GM18873 (cell line): ENCODE data around the gene HPCA.

ENCODE experiments used
- ATAC-seq: cut with Tn5 transposase; IDR thresholded peaks from one replicate; pipeline ENCODE4 v1.9.1; 2021; ENCODE audit warnings: mild to moderate bottlenecking, moderate library complexity, moderate number of reproducible peaks; ENCODE audit not compliant: unreplicated experiment, low FRiP score

The HPCA gene

DNA sequence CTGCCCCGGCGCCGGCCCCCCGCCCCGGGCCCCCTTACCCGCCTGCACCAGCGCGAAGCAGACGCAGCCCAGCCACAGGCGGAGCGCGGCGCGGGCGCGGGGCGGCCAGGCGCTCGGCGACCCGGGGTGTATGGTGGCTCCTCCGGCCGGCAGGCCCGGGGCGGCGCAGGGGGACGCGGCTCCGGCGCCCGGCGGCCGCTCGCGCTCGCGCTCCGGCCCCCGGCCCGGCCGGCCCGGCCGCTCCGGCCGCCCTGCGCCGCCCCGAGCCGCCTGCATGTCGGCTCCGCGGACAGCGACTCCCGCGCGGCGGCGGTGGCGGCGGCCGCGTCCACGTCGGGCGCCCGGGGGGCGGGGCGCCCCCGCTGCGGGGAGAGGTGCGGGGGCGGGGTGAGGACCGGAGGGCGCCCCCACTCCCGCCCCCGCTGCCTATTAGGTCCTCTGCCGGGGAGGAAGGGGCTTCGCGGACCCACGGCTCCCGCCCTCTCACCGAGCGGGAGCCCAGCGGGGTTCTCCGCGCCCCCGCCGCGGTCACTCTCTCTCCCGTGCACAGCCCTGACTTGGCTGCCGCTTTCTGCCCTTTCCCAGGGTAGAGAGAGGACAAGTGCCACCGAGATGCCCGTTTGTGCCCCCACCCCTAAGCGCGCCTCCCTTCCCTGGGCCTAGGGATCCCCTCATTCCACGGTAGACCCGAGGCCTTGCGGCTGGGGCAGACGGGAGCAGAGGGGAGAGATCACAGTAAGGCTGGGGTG lies 15.5 kb upstream of the HPCA start, which contains the start of gene FNDC5:
Gene FNDC5 (minus strand): TSS at position 298 of the 749 bp plus-strand sequence.
- no peak for ATAC-seq

DNA sequence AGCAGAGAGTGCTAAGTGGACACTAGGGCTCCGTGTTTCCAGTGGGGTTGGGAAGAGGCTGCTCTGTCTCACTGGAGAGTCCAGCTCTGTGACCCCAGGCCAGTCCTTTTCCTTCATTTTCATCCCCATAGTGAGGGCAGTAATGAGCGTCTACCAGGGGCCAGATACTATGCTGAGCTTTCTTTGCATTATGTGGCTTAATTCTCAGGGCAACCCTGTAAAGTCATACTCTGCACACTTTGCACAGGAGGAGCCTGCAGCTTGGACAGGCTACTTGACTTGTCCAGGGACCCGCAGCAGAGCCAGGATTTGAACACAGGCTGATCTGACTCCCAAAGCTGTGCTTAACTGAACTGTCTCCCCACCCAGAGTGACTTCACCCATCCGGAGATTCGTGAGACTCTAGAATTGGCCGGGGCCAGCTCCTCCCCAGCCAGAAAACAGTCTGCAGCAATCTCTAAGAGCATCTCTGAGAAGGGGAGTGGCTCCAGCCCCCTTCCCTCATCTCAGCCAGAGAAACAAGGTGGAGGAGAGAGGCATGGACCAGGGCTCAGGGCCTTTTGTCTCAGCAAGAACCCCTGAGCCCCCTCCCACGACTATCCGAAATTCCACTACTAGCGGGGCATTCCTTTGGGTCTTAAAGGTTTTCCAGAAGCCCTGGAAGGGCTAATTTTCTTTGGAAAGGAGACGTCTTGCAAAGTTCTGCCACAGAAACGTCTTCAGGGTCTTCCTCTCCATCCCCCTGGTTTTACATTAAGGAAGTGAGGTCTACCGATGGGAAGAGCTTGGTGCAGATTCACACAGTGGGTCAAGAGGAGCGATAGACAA lies 14.7 kb upstream of the HPCA start:
- no peak for ATAC-seq

DNA sequence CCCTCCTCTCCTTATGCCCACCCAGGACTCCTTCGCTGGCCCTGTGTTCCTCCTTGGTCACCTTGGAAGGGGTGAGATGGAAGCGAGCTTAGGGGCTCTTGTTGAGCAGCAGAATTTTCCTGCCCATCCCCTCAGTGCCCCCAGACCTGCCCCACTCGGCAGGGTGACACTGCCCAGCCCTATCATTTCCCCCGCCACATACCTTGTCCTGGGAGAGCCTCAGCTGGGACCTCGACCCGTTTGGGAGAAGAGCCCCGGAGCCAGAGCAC lies 14.2 kb upstream of the HPCA start:
- no peak for ATAC-seq

DNA sequence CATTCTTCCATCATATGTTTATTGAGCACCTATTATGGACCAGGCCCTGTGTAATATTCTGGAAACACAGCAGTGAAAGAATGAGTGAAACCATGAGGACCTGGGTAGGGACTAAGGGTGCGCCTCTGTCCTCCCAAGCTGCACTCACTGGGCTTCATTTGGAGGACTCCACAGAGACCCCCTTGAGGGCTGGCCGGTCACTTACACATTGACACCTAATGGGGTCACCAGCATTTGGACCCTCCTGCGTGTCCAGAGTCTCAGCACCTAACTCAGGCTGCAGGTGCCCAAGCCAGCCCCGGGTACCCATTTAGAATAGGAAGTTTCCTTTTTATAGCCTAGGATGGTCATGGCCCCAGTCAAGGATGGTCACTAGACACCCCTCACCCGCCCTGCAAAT lies 12.8 kb upstream of the HPCA start:
- no peak for ATAC-seq

DNA sequence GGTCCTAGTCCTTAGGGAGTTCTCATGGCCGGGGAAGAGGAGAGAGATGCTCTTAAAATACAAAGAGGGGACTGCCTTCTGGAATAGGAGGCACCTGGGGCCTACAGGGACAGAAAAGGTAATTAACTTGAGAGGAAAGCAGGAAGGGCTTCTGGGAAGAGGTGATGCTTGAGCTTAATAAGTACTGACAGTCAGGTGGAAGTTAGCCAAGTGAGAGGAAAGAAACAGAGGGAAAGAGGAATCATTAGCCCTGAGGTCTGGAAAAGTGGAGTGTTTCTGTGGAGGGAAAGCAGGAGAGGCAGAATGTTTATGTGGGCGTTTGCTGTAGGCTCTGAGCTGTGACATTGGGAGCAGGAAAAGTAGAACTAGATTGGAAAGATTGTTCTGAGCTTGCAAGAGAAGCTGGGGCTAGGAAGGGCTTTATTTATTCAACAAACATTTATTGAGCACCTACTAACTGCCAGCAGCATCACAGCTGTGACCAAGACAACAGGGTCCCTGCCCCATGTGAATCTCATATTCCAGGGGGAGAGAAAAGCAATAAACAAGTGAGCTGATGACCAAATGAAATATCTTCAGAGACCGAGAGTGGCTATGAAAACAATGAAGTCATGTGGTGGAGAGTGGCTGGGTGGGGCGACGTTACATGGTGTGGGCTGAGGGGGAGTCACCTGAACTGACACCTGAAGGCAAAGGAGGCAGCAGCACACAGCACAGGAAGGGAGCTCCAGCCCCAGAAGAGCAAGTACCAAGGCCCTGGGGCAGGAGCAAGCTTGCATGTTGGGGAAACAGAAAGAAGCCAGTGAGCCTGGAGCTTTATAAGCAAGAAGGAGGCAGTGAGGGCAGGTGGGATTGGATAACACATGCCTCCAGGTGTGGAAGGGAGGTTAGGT lies 11.2 kb upstream of the HPCA start:
- ATAC-seq: no peak

DNA sequence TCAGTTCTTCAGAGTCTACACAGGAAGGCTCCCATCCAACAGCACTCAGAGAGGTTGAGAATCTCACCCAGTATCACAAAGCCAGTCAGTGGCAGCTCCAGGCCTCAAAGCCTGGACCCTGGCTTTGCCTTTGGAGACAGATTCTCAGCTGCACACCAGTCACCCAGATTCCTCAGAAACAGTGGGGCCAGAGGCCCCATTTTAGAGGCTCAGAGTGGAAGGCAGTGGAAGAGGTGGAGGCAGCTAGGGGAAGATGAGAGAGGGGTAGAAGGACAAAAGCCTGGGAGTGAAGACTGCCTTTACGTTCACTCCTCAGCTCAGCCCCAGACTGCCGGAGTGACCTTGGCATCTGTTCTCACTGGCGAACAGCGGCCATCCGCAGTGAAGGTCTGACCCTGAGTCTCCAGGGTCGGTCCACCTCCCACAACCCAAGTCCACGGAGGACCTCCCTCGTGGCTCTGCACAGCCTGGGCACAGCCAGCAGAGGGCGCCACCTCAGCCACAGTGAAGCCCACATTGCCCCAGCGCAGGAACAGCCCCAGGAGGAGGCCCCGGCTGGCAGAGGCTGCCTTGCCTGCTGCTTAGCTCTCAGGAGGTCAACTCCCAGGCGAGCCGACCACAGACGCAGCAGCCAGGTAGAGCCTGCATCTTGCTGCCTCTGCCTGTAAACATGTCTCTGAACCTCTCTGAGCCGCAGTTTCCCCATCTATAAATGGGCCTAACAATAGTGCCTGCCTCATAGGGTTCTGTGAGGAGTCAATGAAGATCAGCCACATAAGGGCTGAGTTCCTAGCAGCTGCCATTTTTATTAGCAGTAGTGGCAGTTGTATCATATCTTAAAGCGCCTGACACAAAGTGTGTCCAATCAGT lies 9.7 kb upstream of the HPCA start:
- ATAC-seq: no peak

DNA sequence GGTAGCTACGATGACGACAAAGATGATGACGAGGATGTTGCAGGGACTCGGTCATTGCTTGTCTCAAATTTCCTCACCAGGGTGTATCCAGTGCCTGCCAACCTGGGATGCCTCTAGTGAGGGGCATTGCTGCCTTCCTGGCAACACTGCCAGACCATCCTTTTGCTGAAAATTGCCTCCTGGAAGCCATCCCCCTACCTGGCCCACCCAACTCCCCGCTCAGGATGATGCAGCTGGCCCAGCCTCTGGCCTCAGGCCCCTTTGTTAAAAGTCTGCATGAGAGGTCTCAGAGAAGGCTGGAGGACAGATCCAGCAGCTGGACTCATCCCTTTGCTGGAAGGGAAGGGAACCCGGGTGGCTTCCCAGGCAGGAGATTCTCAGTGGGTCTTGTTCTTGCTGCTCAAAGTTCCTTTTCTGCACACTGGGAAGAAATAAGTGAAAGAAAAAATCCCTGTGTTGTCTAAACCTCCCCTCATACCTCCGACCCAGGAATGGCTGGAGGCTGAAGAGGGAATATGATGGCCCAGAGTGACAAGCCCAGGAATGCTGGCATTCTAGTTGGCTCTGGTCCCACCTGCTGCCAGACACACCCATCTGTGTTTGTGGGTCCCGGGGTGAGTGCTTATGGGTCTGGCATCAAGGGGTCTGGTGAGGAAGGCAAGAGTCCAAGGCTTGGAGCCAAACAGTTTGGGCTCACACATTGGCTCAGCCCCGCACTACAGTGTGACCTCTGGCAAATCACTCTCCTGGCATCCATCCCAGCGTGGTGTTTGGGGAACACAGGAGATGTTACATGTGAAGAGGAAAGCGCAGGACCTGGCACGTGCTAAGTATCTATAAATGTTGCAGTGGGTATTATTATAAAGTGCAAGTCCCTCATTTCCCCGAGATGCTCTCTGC lies 8.8 kb upstream of the HPCA start:
- no peak for ATAC-seq

DNA sequence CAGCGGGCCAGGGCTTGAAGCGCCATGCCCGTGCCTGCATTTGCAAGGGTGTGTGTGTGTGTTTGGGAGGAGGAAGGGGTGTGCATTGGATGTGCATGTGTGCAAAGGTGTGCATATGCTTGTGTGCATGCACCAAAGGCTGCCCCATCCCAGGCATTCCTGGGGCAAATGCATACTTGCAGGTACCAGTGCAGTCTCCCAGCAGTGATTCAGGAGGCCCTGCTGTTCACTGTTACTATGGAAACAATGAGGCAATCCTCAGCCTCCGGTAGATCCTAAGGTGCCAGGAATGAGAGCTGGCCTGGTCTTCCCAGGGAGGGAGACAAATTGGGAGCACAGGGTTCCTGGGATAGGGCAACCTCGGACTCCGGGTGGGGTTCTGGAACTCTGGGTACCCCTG lies 8.1 kb upstream of the HPCA start:
- ATAC-seq: no peak

DNA sequence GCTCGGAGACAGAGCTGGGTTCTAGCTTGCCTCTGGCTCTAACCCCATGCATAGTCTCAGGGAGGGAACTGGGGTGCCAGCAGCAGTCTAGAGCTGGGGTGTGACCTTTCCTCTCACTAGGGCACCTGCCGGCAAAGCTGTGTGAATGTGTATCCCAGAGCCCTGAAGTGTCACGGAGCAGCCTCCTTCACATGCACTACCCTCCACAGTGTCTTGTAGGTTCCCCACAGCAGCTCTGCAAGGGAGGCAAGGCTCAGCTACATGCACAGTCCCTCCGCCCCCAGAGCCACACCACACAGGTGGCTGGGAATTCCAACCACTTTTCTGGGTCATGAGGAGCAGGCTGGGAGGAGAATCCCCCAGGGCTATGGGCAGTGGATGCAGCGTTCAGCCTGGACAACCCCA lies 7.7 kb upstream of the HPCA start:
- ATAC-seq: no peak

DNA sequence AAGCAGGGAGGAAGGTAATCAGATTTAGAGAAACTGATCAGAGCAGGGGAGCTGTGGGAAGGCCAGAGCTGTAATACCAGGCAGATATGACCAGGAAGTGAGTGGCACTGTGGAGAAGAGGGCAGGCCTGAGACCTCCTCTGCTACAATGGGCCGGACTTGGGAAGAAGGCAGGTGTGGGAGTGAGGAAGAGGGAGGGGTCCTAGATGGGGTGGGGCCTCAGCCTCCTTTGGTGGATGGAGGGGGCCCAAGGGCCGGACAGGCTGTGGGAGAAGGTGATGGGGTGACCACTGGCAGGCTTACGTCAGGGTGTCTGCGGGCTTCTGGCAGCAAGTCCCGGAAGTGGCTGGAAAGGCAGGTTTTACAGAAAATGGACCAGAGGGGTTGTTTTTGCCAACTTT lies 5.0 kb upstream of the HPCA start:
- no peak for ATAC-seq

DNA sequence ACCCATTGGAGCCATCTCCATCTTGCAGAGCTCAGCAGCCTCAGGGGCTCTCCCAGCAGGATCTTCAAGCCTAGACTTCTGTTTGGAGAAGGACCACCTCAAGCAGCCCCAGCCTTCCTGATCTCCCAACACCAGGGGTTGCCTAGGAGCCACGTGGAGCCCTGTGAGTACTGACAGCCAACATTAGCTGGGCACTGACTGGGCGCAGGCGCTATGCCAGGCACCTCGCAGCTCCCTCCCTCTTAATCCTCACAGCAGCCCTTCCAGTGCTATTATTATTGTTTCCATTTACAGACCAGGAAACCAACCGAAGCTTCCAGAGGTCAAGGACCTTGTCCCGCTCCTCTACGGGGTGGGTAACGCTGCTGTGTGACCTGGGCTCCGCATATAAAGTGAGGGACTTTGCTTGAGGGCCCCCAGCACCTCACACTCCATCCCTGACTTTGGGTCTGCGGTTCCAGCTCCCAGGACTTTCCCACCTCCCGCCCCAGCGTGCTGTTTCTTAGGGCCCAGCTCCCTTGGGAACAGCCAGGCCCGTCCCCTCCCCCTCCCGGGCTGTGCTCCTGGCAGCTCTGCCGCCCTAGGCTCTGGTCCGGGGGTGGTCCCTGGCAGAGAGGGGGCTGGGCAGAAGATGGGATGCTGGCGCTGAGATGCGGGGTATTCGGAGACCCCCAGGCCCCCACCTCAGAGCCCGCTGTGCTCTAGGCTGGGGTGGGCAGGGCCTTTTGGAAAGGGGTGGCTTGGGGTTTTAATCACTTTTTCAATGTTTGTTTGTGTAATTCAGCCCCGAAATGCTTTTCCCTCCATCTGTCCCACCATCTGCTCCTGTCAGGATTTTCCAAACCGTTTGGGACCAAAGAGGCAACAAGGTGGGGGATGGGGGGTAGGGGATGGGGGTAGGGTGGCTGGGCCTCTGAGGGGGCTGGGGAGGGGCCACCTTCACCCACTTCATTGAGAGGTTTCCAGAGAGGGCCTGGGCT lies 4.1 kb upstream of the HPCA start:
- no peak for ATAC-seq

DNA sequence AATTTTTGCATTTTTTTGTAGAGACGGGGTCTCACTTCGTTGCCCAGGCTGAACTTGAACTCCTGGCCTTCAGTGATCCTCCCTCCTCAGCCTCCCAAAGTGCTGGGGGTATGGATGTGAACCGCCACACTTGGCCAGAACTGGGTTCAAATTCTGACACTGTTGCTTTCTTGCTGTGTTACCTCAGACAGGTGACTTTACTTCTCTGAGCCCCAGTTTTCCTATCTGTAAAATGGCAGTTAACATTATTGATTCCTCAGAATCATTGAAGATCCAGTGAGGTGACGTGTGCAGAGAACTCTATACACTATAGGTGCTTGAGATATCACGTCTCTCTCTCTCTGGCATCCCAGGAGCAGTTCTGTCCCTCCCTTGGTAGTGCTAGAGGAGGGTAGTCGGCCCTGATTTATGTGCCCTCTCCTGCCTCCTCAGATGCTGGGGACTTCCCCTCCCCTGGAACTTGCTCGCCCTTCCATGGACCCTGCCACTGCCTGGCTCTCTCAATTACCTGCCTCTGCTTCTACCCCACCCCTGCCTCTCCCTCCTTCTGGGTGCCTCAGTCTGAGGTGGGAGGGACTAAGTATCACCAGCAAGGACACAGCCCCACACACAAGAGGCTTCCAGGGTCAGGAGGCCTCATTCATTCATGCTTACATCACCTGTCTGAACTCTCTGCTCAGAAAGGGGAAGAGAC lies 2.8 kb upstream of the HPCA start:
- ATAC-seq: no peak

DNA sequence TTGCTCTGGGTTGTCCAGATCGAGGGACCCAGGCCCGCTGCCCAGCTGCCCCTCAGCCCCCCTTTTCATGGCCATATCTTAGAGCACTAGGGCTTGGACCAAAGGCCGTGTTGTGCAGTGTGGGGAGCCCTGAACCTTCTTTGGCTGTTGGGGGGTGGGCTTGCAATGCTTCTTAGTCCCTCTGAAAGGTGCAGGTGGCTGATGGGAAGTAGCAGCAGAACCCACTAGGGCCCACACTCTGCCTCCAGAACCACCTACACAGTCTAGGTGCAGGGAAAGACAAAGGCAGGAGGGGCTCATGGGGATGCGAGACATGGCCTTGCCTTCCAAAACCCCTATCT lies 2.3 kb upstream of the HPCA start:
- no peak for ATAC-seq

DNA sequence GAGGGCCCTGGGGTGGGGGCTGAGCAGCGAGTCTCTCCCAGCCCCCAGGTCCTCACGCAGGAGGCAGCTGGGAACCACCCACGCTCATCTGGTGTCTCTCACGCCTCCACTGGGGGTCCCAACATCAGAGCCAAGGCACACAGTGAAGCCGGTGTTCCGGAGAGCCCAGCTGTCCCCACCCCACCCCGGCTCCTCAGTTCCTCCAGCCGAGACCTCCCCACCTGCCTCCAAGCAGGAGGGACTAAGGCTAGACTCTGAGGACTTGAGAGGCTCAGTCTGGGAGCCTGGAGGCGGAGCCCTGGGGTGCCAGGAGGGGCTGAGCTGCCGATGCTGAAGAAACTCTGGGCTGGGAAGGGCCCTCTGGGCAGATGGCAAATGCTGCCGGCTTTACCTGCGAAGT lies 1.6 kb upstream of the HPCA start:
- no peak for ATAC-seq

DNA sequence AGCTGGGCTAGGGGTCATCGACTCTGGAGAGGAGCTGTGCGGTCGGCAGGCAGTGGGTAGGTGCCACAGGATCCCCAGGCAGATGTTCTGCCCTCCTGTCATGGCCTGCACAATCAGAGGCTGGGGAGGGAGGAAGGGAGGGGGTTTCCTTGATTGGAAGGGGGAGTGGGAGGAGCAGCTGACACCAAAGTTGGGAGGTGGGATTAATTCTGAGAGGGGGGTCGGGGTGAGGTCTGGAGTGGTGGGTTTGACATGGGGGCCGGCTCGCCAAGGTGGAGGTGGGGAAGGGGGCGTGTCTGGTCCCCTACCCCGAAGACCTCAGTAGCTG lies 651 bp upstream of the HPCA start:
- no peak for ATAC-seq

DNA sequence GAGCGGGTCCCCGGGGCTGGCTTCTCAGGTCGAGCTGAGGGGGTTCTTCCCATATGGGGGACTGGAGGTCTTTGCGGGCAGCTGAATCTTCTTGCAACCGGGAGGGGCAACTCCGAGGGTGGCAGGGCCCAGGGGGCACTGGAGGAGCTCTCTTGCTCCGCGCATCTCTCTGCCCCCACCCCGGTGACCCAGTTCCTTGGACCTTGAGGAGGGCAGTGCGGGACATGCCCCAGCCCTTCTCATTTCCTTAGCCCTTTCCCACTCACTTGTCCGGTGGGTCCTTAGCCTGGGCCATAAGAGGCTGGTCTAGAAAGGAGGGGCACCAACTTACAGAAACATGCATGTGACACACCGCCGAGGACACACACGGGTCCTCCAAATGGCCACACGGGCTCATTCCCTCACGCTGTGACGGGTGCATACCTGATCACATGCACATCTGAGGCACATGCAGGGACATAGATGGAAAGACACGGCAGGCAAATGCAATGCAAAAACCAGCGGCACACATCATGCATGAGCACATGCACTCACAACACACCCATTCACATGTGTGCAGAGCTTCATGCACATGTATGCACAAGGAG lies 630 bp downstream of the HPCA start:
- ATAC-seq: no peak

DNA sequence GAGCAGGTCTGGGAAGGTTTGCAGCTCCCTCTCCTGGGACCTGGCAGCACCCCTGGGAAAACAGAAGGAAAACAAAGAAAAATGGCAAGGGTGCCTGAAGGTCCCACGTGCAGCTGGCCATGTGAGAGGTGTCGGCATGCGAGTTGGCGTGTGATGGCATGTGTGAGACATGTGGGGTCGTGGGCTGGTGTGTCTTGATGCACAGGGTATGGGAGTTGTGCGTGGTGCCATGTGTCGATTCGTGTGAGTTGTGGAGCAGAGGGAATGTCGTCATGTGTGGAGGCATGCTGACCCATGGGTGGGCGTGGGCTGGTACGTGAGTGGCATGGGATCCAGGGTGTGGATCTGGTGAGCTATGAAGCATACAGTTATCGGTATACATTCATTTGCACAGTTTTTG lies 1.3 kb downstream of the HPCA start:
- ATAC-seq: no peak
